Mucosa of stomach (tissue), 1 donor: ENCODE results near the gene CCL26.

Experiments
- H3K27me3 ChIP-seq: one replicate; pipeline ENCODE4 v1.7.0; 2013; ENCODE audit warnings: mild to moderate bottlenecking, low read length; ENCODE audit not compliant: control insufficient read depth, insufficient read depth
- H3K36me3 ChIP-seq: one replicate; pipeline ENCODE4 v1.7.0; 2013; ENCODE audit warnings: low read length; ENCODE audit not compliant: control insufficient read depth, insufficient read depth
- H3K4me1 ChIP-seq: one replicate; pipeline ENCODE4 v1.7.0; 2013; ENCODE audit warnings: mild to moderate bottlenecking, low read length; ENCODE audit not compliant: control insufficient read depth, insufficient read depth
- H3K4me3 ChIP-seq: one replicate; pipeline ENCODE4 v1.7.0; 2013; ENCODE audit warnings: low read length
- H3K9ac ChIP-seq: one replicate; pipeline ENCODE4 v1.7.0; 2013; ENCODE audit warnings: mild to moderate bottlenecking, low read length, moderate library complexity
- H3K9me3 ChIP-seq: one replicate; pipeline ENCODE4 v1.7.0; 2013; ENCODE audit warnings: mild to moderate bottlenecking, low read length, moderate library complexity; ENCODE audit not compliant: control insufficient read depth
- donor health status: Pancreatic carcinoma.

The CCL26 gene

DNA sequence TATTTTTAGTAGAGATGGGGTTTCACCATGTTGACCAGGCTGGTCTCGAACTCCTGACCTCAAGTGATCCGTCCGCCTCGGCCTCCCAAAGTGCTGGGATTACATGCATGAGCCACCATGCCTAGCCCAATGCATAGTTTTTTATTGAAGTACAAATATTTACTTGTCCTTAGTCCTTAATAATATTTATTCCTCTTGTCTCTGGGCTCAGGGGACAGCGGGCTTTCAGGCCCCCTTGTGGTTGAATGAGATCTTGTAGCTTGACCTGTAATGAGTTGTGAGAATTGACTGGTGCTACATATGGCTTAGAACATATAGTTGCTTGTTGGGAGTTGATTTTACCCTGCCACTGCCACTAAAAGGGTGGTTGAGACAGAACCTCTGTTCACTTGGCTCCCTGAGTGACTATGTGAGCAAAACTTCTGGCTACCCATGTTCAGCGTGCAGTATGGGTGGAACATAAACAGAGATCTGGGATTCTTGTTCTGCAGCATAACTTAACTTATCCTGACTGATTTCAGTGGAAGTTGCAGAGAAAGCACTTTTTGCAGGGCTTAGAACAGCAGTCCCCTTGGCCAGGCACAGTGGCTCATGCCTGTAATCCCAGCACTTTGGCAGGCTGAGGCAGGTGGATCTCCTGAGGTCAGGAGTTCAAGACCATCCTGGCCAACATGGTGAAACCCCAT lies 14.9 kb downstream of the CCL26 start:
- H3K27me3 ChIP-seq = no peaks in the 10 kb centered on the region
- H3K9ac ChIP-seq = no peak overlapping the region
- H3K36me3 ChIP-seq = no peaks in the 10 kb centered on the region
- no peaks in the 10 kb centered on the region for H3K9me3 ChIP-seq
- no peak overlapping the region for H3K4me3 ChIP-seq
- no peaks in the 10 kb centered on the region for H3K4me1 ChIP-seq

GRCh38 chr7:75756206-75756990 lies 15.6 kb downstream of the CCL26 start:
- Histone ChIP-seq H3K4me1 (no peaks in the 10 kb centered on the region), H3K9me3 (no peaks in the 10 kb centered on the region), H3K36me3 (no peaks in the 10 kb centered on the region), H3K4me3 (no peak overlapping the region), H3K9ac (no peak overlapping the region), H3K27me3 (no peaks in the 10 kb centered on the region)

GRCh38 chr7:75743455-75743859 lies 28.6 kb downstream of the CCL26 start:
- Histone ChIP-seq H3K27me3 (no peaks in the 10 kb centered on the region), H3K4me3 (no peak overlapping the region), H3K36me3 (no peaks in the 10 kb centered on the region), H3K9me3 (no peaks in the 10 kb centered on the region), H3K4me1 (peaks cover 12% of the 10 kb centered on the region), H3K9ac (no peak overlapping the region)

DNA sequence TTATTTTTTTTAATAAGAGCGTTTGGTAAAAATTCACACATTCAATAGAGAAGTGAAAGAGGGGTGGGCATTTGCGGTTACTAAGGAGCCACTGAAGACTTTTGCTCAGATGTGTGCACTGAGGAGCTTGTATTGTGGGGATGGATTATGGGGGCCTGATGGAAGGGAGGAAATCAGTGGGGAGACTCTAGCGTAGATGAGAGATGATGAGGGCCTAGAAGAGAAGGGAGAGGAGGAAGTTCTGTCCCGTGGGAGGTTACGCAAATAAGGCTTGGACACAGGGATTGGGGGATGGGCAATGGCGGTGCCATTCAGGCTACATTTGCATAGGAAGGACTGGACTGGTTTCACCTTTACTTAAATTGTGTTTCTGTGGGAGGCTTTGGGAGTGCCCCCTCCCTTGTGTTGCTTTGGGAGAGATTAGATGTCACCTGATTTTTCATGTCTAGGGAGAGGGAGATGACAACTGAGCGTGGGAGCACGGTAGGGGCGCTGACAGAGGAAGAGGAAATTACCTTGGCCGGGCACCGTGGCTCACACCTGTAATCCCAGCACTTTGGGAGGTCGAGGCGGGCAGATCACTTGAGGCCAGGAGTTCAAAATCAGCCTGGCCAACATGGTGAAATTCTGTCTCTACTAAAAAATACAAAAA lies 31.0 kb downstream of the CCL26 start:
- Histone ChIP-seq H3K27me3 (no peaks in the 10 kb centered on the region), H3K36me3 (no peaks in the 10 kb centered on the region), H3K9ac (no peak overlapping the region), H3K4me3 (no peak overlapping the region), H3K4me1 (peaks cover 22% of the 10 kb centered on the region), H3K9me3 (no peaks in the 10 kb centered on the region)

DNA sequence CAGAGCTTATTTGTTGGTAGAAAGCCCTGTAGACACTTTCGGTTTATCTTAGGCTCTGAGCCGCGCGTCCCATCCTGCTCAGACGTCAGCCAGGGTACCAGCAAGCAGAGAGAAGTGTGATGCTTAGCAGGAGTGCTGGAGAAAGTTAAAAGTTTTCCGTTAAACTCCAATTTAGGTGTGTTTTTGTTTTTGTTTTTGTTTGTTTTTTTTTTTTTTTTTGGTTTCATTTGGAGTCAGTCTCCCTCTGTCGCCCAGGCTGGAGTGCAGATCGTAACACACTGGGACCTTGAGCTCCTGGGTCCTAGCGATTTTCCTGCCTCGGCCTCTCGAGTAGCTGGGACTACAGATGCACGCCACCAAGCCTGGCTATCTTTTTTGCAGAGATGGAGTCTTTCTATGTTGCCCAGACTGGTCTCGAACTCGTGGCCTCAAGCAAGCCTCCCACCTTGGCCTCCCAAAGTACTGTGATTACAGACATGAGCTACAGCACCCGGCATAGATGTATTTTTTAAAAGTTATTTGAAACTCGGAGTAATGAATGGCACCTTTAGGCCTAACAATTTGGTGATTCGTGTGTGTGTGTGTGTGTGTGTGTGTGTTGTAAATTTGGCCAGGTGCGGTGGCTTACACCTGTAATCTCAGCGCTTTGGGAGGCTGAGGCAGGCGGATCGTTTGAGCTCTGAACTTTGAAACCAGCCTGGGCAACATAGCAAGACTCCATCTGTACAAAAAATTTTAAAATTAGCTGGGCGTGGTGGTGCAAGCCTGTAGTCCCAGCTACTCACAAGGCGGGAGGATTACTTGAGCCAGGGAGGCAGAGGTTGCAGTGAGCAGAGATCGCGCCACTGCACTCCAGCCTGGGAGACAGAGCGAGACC lies 32.0 kb downstream of the CCL26 start:
- H3K9ac ChIP-seq = peak overlapping the region; percentile 66
- peaks cover 22% of the 10 kb centered on the region for H3K4me1 ChIP-seq
- H3K4me3 ChIP-seq = peak overlapping the region; percentile 48
- no peaks in the 10 kb centered on the region for H3K9me3 ChIP-seq
- H3K27me3 ChIP-seq = no peaks in the 10 kb centered on the region
- no peaks in the 10 kb centered on the region for H3K36me3 ChIP-seq

DNA sequence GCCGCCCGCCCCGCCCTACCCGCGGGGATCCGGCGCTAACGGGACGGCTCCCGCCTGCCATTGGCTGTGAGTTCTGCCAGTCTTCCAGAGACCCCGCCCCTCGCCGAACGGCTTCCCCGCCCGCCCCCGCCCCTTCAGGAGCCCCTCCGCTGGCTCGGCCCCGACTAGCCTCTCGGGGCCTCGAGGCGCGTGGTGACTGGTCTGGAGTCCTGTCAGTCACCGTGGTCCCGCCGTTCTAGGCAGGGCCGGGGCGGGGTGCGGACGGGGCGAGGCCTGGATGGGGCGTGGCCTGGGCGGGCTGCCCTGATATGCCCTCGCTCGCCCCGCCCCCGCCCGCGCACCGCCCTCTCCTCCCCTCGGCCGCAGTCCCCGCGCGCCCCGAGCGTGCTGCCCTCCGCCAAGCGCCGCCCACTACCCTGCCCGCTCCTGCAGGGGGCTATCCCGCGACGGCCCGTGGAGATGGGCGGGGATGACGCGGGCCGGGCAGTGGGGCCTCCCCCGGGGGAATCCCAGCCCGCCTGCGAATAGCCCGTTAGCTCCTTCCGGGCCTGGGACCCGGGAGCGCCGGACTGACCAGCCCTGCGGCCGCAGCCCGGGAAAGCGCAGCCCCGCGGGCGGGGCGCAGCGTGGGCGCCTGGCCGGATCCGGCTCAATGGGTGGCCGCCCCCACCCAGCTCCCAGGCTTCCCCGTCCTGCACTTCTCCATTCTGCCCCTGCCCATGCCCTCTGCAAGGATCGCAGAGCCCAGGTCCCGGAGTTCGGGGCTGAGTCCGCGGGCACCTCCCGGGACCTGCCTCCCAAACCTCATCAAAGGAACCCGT lies 32.8 kb downstream of the CCL26 start:
- no peaks in the 10 kb centered on the region for H3K36me3 ChIP-seq
- H3K4me3 ChIP-seq = peak overlapping the region; percentile 64
- H3K4me1 ChIP-seq = peaks cover 22% of the 10 kb centered on the region
- peak overlapping the region; percentile 82 for H3K9ac ChIP-seq
- no peaks in the 10 kb centered on the region for H3K27me3 ChIP-seq
- H3K9me3 ChIP-seq = no peaks in the 10 kb centered on the region

DNA sequence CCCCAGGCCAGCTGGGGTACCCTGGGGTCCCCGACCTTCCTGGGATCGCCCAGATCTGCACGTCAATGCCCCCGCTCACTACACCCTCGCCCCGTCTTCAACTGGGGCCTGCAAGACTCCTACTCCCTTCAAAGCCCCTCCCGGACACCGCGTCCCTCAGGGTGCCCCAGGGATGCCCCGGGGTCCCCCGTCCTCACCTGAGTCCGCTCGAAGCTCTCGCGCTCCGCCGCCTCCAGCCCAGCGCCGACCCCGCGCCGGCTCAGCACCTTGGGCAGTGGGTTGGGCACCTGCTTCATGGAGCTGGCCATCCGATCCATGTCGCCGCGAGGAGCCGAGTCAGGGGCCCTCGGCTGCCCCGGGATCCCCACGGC lies 33.4 kb downstream of the CCL26 start, which contains the start of gene HIP1:
Gene HIP1, minus strand, starts transcription at position 338 of the 371 bp plus-strand sequence. Its CDS starts 21 bp downstream, at position 317.
- no peaks in the 10 kb centered on the region for H3K9me3 ChIP-seq
- H3K27me3 ChIP-seq = no peaks in the 10 kb centered on the region
- H3K4me3 ChIP-seq = peak within 1 kb of the TSS; percentile 64
- peaks cover 22% of the 10 kb centered on the region for H3K4me1 ChIP-seq
- no peaks in the 10 kb centered on the region for H3K36me3 ChIP-seq
- H3K9ac ChIP-seq = peak within 1 kb of the TSS; percentile 82

DNA sequence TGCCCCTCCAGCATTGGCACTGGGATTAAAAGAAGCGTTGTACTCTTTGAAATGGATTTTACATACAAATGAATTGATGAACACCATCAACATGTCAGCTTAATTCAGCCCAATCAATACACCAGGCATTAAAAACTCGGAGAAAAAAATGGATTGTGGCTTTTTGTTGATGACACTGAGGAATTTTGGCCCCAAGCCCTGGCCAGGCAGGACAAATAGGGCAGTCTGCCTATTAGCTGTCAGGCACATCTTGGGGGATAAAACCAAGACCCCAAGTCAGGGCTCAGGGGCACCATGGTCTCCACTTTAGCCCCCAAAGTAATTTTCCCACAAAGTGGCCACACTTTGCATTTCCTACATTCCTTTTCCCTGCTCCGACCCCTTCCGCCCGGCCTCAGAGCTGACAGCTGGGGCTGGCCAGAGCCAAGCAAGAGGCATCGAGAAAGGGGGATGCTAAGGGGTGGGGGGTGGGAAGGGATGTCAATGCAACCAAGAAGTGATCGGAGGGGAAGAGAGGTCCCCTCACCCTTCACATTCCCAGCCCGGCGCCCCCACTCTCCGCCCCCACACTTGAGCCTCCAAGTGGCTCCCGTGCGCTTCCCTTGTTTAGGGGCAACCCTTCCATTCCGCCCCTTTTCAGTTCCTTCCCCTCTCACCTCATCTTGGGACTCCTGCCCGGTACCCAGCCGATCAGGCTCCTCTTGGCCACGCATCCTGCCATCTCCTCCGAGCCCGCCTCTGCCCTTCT lies 34.0 kb downstream of the CCL26 start:
- peaks cover 22% of the 10 kb centered on the region for H3K4me1 ChIP-seq
- H3K36me3 ChIP-seq = no peaks in the 10 kb centered on the region
- no peaks in the 10 kb centered on the region for H3K9me3 ChIP-seq

DNA sequence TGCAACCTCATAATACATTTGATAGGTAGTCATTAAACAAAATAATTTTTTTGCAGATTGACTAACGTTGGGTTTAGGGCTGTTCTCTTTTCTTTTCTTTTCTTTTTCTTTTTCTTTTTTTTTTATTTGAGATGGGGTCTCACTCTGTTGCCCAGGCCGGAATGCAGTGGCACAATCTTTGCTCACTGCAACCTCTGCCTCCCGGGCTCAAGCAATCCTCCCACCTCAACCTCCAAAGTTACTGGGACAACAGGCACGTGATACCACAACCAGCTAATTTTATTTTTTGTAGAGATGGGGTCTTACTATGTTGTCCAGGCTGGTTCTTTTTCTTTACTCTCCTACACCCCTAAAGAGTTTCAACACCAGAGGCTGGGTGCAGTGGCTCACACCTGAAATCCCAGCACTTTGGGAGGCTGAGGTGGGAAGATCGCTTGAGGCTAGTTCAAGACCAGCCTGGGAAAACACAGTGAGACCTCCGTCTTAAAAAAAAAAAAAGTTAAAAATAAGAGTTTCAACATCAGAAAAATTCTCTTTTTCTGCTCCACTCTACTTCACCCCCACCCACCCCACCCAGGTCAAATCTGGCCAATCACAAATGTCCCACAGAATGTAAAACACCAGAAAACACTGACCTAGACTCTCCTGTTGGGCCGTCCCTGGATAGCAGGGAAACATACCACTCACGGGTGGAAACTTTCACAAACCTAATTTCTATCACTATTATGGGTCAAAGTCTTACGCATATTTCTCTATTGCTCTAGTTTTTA lies 36.2 kb downstream of the CCL26 start:
- H3K4me1 ChIP-seq = peaks cover 12% of the 10 kb centered on the region
- no peak overlapping the region for H3K9ac ChIP-seq
- no peaks in the 10 kb centered on the region for H3K27me3 ChIP-seq
- no peaks in the 10 kb centered on the region for H3K36me3 ChIP-seq
- H3K9me3 ChIP-seq = no peaks in the 10 kb centered on the region
- no peak overlapping the region for H3K4me3 ChIP-seq

More for the DNA sequence above, 34.0 kb downstream of the CCL26 start:
- Histone ChIP-seq H3K4me3 (peak overlapping the region; percentile 64), H3K9ac (peak overlapping the region; percentile 82), H3K27me3 (no peaks in the 10 kb centered on the region)
